HepG2 (cell line): ENCODE results near the gene CNTN5. TPM values are rescaled to one million over a fixed set of nuclear protein-coding genes. Genes with fewer than 3 reads are reported as not detected.

Source experiments
- ATAC-seq: fragments of 200-7000 bp; cut with Tn5 transposase; 3 replicates; pipeline ENCODE4 v1.9.1; 2020; ENCODE audit warnings: mild to moderate bottlenecking, moderate library complexity
- BruUV-seq: library from RNA; stranded (reverse); fragments of 400-500 nt; replicated peaks from 2 replicates; lab custom pipeline; 2021; lab: Mats Ljungman, UMichigan
- CTCF ChIA-PET: fragments of 300-600 bp; formaldehyde crosslinking; extraction: SDS; loops from one replicate; lab custom pipeline; 2021; ENCODE audit warnings: low total read pairs, inconsistent platforms, low intra/inter-chr PET ratio; lab: Yijun Ruan, JAX
- POLR2A ChIA-PET: fragments of 350-600 bp; sonication (Branson Sonifier 250); formaldehyde crosslinking; loops from one replicate; lab custom pipeline; 2020; ENCODE audit warnings: antibody characterized with exemption, inconsistent platforms; lab: Yijun Ruan, JAX
- DNase-seq: peaks from one replicate; pipeline ENCODE4 v3.0.0-alpha.2; 2015; ENCODE audit warnings: low spot score
- FAIRE-seq: peaks from 3 replicates; lab custom pipeline; 2011; peaks lifted over from hg19 to GRCh38; lab: Jason Lieb, UNC
- H2AFZ ChIP-seq: one replicate; pipeline ENCODE4 v1.6.1; 2011; ENCODE audit warnings: low read length, inconsistent platforms
- H3K27ac ChIP-seq: fragments of 300-600 bp; 3 replicates; pipeline ENCODE4 v1.8.0; 2011; ENCODE audit warnings: mixed run types, mild to moderate bottlenecking, mixed read lengths, low read length, inconsistent platforms; ENCODE audit not compliant: insufficient read depth; ENCODE audit errors: extremely low read length
- H3K27me3 ChIP-seq, 2 experiments: fragments of 200-600 bp in 1 of 2; 2 replicates in 1 of 2; 3 replicates in 1 of 2; pipeline versions ENCODE4 v1.6.0 to v1.8.0; 2011; ENCODE audit warnings: low read length in 2 of 2, mild to moderate bottlenecking in 2 of 2, moderate library complexity in 2 of 2, inconsistent platforms in 1 of 2; ENCODE audit not compliant: insufficient read depth in 2 of 2, control insufficient read depth in 1 of 2
- H3K36me3 ChIP-seq, 2 experiments: fragments of 200-600 bp in 1 of 2; replicated peaks in 1 of 2; 2 replicates in 1 of 2; 3 replicates in 1 of 2; pipeline versions ENCODE4 v1.5.1 to v1.8.0; 2011; ENCODE audit warnings: low read length in 2 of 2, inconsistent platforms in 1 of 2; ENCODE audit not compliant: insufficient read depth in 2 of 2, control insufficient read depth in 1 of 2
- H3K4me1 ChIP-seq: 2 replicates; pipeline ENCODE4 v1.5.1; 2012; ENCODE audit warnings: low read length, inconsistent platforms; ENCODE audit not compliant: insufficient read depth
- H3K4me2 ChIP-seq: 2 replicates; pipeline ENCODE4 v1.6.0; 2011; ENCODE audit warnings: low read depth, low read length, inconsistent platforms
- H3K4me3 ChIP-seq, 3 experiments: fragments of 200-600 bp in 1 of 3; sonication (generic), shearing (Covaris generic) in 1 of 3; replicated peaks in 1 of 3; 2 replicates each; pipeline ENCODE4 v1.5.1; 2011 to 2016; ENCODE audit warnings: low read length in 3 of 3, inconsistent platforms in 2 of 3, low read depth in 2 of 3, mild to moderate bottlenecking in 2 of 3, control low read depth in 1 of 3, mixed read lengths in 1 of 3; ENCODE audit not compliant: insufficient read depth in 1 of 3
- H3K79me2 ChIP-seq: one replicate; pipeline ENCODE4 v1.6.1; 2011; ENCODE audit warnings: low read length, inconsistent platforms; ENCODE audit not compliant: insufficient read depth
- H3K9ac ChIP-seq: 2 replicates; pipeline ENCODE4 v1.6.0; 2011; ENCODE audit warnings: mild to moderate bottlenecking, low read depth, low read length, inconsistent platforms; ENCODE audit not compliant: insufficient read depth
- H3K9me3 ChIP-seq: 2 replicates; pipeline ENCODE4 v1.5.1; 2012; ENCODE audit warnings: mild to moderate bottlenecking, low read length
- H4K20me1 ChIP-seq: 2 replicates; pipeline ENCODE4 v1.6.0; 2011; ENCODE audit warnings: inconsistent platforms, mild to moderate bottlenecking, low read length, moderate library complexity; ENCODE audit not compliant: insufficient read depth
- BRCA1 ChIP-seq: sonication (generic); formaldehyde crosslinking; IDR thresholded peaks from 2 replicates; pipeline ENCODE4 v1.4.0; 2020; ENCODE audit warnings: missing genetic modification reagents
- ELF1 ChIP-seq: sonication (generic); formaldehyde crosslinking; IDR thresholded peaks from 2 replicates; pipeline ENCODE4 v1.4.0; 2020; ENCODE audit warnings: missing genetic modification reagents
- ELF3 ChIP-seq: IDR thresholded peaks from 2 replicates; pipeline ENCODE4 v1.6.1; 2016; ENCODE audit warnings: missing genetic modification reagents, missing compliant biosample characterization
- IKZF4 ChIP-seq: sonication (generic); formaldehyde crosslinking; IDR thresholded peaks from 2 replicates; pipeline ENCODE4 v1.5.1; 2020; ENCODE audit warnings: borderline replicate concordance, mild to moderate bottlenecking, low read depth, missing genetic modification reagents; ENCODE audit errors: not compliant biosample characterization
- KDM5B ChIP-seq: sonication (generic); formaldehyde crosslinking; IDR thresholded peaks from 2 replicates; pipeline ENCODE4 v1.4.0; 2020; ENCODE audit warnings: missing genetic modification reagents, mild to moderate bottlenecking, borderline replicate concordance
- NFIC ChIP-seq: IDR thresholded peaks from 2 replicates; pipeline ENCODE4 v1.6.1; 2012; ENCODE audit warnings: mild to moderate bottlenecking, low read length, inconsistent platforms
- NONO ChIP-seq, 2 experiments: fragments of 450-650 bp in 1 of 2; sonication (generic) in 1 of 2; formaldehyde crosslinking in 1 of 2; IDR thresholded peaks in 1 of 2; conservative IDR thresholded peaks in 1 of 2; 2 replicates each; pipeline versions ENCODE4 v1.6.1 to v1.8.0; 2017 to 2022; ENCODE audit warnings: mild to moderate bottlenecking in 1 of 2, missing genetic modification reagents in 1 of 2, moderate library complexity in 1 of 2
- PHF20 ChIP-seq: sonication (generic); formaldehyde crosslinking; IDR thresholded peaks from 2 replicates; pipeline ENCODE4 v1.5.0; 2020; ENCODE audit warnings: mild to moderate bottlenecking, missing genetic modification reagents
- REXO4 ChIP-seq: sonication (generic); formaldehyde crosslinking; IDR thresholded peaks from 2 replicates; pipeline ENCODE4 v1.8.0; 2022; ENCODE audit warnings: missing genetic modification reagents, mild to moderate bottlenecking, borderline replicate concordance
- SMAD9 ChIP-seq: sonication (generic); formaldehyde crosslinking; IDR thresholded peaks from 2 replicates; pipeline ENCODE4 v1.5.1; 2020; ENCODE audit warnings: mild to moderate bottlenecking, missing genetic modification reagents
- ZNF205 ChIP-seq: IDR thresholded peaks from 2 replicates; pipeline ENCODE4 v1.6.1; 2018; ENCODE audit warnings: missing biosample characterization, missing genetic modification reagents
- ZNF354B ChIP-seq: sonication (generic); formaldehyde crosslinking; IDR thresholded peaks from 2 replicates; pipeline ENCODE4 v1.8.0; 2022; ENCODE audit warnings: mild to moderate bottlenecking, missing genetic modification reagents
- ZNF383 ChIP-seq: sonication (generic); formaldehyde crosslinking; IDR thresholded peaks from 2 replicates; pipeline ENCODE4 v1.4.0; 2020; ENCODE audit warnings: missing genetic modification reagents, mild to moderate bottlenecking, borderline replicate concordance
- ZNF589 ChIP-seq: sonication (generic); formaldehyde crosslinking; conservative IDR thresholded peaks from 2 replicates; pipeline ENCODE4 v1.8.0; 2022; ENCODE audit warnings: mild to moderate bottlenecking, moderate library complexity, missing genetic modification reagents
- ZNF598 ChIP-seq: sonication (generic); formaldehyde crosslinking; IDR thresholded peaks from 2 replicates; pipeline ENCODE4 v1.5.1; 2020; ENCODE audit warnings: mild to moderate bottlenecking, missing genetic modification reagents, borderline replicate concordance
- ZSCAN30 ChIP-seq: sonication (generic); formaldehyde crosslinking; IDR thresholded peaks from 2 replicates; pipeline ENCODE4 v1.5.0; 2020; ENCODE audit warnings: mild to moderate bottlenecking, missing genetic modification reagents
- WGBS: methylation state at CpG from one replicate; pipeline ENCODE4 v1.1.6; 2017; ENCODE audit warnings: low lambda C conversion rate; 5-methylcytosine and 5-hydroxymethylcytosine counted together
- in situ Hi-C: cut with HindIII; loops from 2 replicates; pipeline ENCODE4 v1.10.0; 2017; ENCODE audit warnings: low pct_unique_long_range_greater_than_20kb; ENCODE audit not compliant: extremely low pct_ligation_motif_present
- intact Hi-C: fragments of 100-400 bp; cut with micrococcal nuclease; formaldehyde crosslinking; loops from one replicate; pipeline ENCODE4 v1.10.0; 2022; ENCODE audit not compliant: unreplicated experiment
- polyA plus RNA-seq, 8 experiments: library from polyadenylated mRNA; depleted of rRNA in 3 of 8; stranded (reverse) in 7 of 8; unstranded in 1 of 8; fragments of >200 nt; fragmentation: Illumina TruSeq in 4 of 8; extraction: Trizol in 4 of 8; gene quantifications; 2 replicates each; pipeline versions ENCODE4 v1.2.1 to v1.2.3, GENCODE V29; 2011 to 2016; ENCODE audit warnings: low read depth in 4 of 8, missing spikeins in 1 of 8, mixed read lengths in 1 of 8; ENCODE audit not compliant: insufficient read depth in 1 of 8
- total RNA-seq, 5 experiments: library from RNA; depleted of rRNA; stranded (reverse); fragments of >200 nt; fragmentation: Illumina TruSeq; extraction: Trizol; gene quantifications; 2 replicates each; pipeline ENCODE4 v1.2.3, GENCODE V29; 2016; ENCODE audit warnings: low read depth in 1 of 5
- TF ChIP-seq, protein P1 (sequence below): sonication (generic); formaldehyde crosslinking; IDR thresholded peaks from 2 replicates; pipeline ENCODE4 v1.9.0; 2022; ENCODE audit warnings: missing genetic modification reagents, mild to moderate bottlenecking, borderline replicate concordance
- TF ChIP-seq, protein P2 (sequence below): sonication (generic); formaldehyde crosslinking; IDR thresholded peaks from 2 replicates; pipeline ENCODE4 v1.5.0; 2020; ENCODE audit warnings: mild to moderate bottlenecking, missing genetic modification reagents, borderline replicate concordance

Gene CNTN5
- total and polyA plus RNA-seq, 2 of the 13 experiments (the other 11 are each of a cell fraction or from before 2014, with no cell fraction given): not detected

DNA sequence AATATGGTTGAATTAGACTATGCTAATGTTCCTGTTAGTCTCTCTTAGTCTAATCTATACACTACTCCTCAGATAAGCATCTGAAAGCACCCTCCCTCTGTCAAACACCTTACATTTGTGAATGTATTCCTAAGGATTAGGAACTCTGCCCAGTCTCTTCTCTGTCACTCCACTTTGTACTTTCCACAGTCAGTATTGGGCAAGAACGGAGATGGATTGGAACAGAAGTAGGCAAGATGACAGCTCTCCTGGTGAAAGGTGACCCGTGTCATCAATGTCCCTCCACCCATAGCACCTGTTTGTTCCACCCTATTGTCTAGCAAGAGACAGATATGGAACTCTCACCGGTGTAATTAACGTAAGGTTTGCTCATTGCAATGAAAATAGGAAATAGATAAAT, 613.8 kb downstream of the CNTN5 start (continued):
- TF ChIP-seq, protein P1, sequence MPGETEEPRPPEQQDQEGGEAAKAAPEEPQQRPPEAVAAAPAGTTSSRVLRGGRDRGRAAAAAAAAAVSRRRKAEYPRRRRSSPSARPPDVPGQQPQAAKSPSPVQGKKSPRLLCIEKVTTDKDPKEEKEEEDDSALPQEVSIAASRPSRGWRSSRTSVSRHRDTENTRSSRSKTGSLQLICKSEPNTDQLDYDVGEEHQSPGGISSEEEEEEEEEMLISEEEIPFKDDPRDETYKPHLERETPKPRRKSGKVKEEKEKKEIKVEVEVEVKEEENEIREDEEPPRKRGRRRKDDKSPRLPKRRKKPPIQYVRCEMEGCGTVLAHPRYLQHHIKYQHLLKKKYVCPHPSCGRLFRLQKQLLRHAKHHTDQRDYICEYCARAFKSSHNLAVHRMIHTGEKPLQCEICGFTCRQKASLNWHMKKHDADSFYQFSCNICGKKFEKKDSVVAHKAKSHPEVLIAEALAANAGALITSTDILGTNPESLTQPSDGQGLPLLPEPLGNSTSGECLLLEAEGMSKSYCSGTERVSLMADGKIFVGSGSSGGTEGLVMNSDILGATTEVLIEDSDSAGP (CRISPR knock-in tag): no peak
- TF ChIP-seq ELF3: no peak
- no peak for TF ChIP-seq ZNF598
- TF ChIP-seq SMAD9 (CRISPR knock-in tag): no peak

DNA sequence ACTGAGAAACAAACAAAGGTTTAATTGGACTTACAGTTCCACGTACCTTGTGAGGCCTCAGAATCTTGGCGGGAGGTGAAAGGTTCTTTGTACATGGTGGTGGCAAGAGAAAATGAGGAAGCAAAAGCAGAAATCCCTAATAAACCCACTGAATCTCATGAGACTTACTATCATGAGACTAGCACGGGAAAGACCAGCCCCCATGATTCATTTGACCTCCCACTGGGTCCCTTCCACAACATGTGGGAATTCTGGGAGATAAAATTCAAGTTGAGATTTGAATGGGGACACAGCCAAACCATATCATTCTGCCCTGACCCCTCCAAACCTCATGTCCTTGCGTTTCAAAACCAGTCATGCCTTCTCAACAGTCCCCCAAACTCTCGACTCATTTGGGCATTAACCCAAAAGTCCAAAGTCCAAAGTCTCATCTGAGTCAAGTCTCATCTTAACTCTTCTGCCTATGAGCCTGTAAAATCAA, 617.4 kb downstream of the CNTN5 start:
- H3K4me1 ChIP-seq: no peaks in the 10 kb centered on the region
- H3K79me2 ChIP-seq: no peaks in the 10 kb centered on the region
- H3K36me3 ChIP-seq: no peaks in the 10 kb centered on the region
- DNase-seq (no peak), ATAC-seq (no peak), FAIRE-seq (no peak)
- H3K9me3 ChIP-seq: no peaks in the 10 kb centered on the region
- H4K20me1 ChIP-seq: no peaks in the 10 kb centered on the region
- no peak overlapping the region for H3K9ac ChIP-seq
- no peak overlapping the region for H3K27ac ChIP-seq
- 18% methylated on average over 5 of the region's 5 CpGs for WGBS
- BruUV-seq: no TSS peak
- H3K4me2 ChIP-seq: no peak overlapping the region
- no peak overlapping the region for H2AFZ ChIP-seq
- no peaks in the 10 kb centered on the region for H3K27me3 ChIP-seq
- intact Hi-C loops (no loop called here), in situ Hi-C loops (no loop called here)
- ChIA-PET POLR2A (no interaction called here), CTCF (no interaction called here)
- no peak for TF ChIP-seq REXO4
- no peak for TF ChIP-seq NONO (IDR thresholded peaks at IDR 0.05)
- no peak for TF ChIP-seq NONO (CRISPR knock-in tag; conservative IDR thresholded peaks at IDR 0.05)
- no peak for TF ChIP-seq KDM5B (CRISPR knock-in tag)
- TF ChIP-seq ZSCAN30 (CRISPR knock-in tag): no peak
- no peak for TF ChIP-seq ELF1 (CRISPR knock-in tag)
- no peak for TF ChIP-seq ZNF383 (CRISPR knock-in tag)
- no peak for TF ChIP-seq ZNF354B (CRISPR knock-in tag)
- no peak for TF ChIP-seq PHF20 (CRISPR knock-in tag)
- TF ChIP-seq ZNF205: no peak
- no peak for TF ChIP-seq BRCA1
- no peak for TF ChIP-seq ZNF589 (CRISPR knock-in tag)
- TF ChIP-seq, protein P2, sequence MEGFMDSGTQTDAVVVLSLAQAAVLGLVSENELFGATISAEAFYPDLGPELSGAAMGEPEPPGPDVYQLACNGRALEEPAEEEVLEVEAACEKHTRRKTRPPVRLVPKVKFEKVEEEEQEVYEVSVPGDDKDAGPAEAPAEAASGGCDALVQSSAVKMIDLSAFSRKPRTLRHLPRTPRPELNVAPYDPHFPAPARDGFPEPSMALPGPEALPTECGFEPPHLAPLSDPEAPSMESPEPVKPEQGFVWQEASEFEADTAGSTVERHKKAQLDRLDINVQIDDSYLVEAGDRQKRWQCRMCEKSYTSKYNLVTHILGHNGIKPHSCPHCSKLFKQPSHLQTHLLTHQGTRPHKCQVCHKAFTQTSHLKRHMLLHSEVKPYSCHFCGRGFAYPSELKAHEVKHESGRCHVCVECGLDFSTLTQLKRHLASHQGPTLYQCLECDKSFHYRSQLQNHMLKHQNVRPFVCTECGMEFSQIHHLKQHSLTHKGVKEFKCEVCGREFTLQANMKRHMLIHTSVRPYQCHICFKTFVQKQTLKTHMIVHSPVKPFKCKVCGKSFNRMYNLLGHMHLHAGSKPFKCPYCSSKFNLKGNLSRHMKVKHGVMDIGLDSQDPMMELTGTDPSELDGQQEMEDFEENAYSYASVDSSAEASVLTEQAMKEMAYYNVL (CRISPR knock-in tag): no peak
- TF ChIP-seq NFIC: no peak
- no peak for TF ChIP-seq IKZF4
- no peak overlapping the region for H3K4me3 ChIP-seq
